HG03095 (cell line): Measurements from ENCODE around the gene MDH2.
"Not testable (repeated sequence)": the region's sequence is repeated elsewhere in the genome, so short reads cannot be mapped to it uniquely, and the experiment has no call there.

Source experiments
- ATAC-seq: cut with Tn5 transposase; IDR thresholded peaks from one replicate; pipeline ENCODE4 v1.9.1; 2021; ENCODE audit warnings: moderate library complexity; ENCODE audit not compliant: unreplicated experiment

Gene MDH2, protein sequence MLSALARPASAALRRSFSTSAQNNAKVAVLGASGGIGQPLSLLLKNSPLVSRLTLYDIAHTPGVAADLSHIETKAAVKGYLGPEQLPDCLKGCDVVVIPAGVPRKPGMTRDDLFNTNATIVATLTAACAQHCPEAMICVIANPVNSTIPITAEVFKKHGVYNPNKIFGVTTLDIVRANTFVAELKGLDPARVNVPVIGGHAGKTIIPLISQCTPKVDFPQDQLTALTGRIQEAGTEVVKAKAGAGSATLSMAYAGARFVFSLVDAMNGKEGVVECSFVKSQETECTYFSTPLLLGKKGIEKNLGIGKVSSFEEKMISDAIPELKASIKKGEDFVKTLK

DNA sequence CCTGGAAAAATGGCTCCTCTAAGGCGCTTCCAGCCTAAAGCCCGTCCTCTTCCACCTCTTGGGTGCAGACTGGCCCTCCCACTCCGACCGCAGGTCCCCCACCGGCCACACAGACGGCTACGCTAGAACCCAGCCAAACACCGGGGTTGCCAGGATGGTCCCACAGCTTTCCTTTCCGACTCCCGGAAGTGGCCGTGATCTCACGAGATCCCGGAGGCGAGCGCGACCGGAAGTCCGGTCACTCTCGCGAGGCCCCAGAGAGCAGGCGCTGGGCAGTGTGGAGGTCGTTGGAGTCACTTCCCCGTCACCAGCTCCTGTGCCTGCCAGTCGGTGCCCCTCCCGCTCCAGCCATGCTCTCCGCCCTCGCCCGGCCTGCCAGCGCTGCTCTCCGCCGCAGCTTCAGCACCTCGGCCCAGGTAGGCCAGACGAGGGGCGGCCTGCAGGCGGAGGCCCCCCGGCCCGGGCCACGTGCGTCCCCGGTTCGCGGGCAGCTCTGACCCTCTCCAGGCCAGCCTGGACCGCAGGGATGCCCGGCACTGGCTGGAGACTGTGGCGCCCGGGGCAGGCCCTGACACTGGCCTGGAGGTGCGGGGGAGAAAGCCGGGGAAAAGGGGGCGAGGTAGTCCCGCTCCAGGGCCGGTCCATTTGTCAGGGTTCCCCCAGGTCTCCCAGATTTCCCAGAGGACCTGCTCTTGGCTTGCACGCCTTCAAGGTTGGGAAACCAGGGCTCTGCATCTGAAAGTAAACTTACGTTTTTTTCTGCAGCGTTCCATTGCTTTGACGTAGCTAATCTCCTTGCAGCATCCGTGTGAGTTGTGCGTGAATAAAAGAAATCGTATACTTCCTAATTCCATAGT is at the start of gene MDH2, which contains the start of gene STYXL1:
MDH2 (plus strand) TSS at position 296 of the 857 bp plus-strand sequence; CDS start at position 351, 55 bp downstream.
STYXL1 (minus strand) TSS at position 190 of the 857 bp plus-strand sequence. CDS start 17,477 bp downstream, outside the sequence.
- ATAC-seq, result peak; percentile 93

- ATAC-seq, result no peak
Observed at GRCh38 chr7:76000566-76000965, 47.3 kb upstream of the MDH2 start.

- ATAC-seq, result no peak
Observed at GRCh38 chr7:76002139-76002538, 45.8 kb upstream of the MDH2 start.

DNA sequence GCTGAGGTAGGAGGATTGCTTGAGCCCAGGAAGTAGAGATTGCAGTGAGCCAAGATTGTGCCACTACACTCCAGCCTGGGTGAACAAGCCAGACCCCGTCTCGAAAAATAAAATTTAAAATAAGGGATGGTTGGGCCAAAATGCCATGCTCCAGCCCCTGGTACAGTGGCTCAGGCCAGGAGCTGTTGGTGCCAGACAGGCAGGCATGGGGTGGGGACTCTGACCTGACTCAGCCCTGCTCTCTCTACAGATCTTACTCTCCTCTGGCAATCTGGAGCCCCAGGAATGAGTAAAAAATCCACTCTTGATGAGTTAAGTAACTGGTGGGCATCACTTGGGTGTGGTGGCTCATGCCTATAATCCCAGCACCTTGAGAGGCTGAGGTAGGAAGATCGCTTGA is 45.1 kb upstream of the MDH2 start:
- ATAC-seq, result no peak

DNA sequence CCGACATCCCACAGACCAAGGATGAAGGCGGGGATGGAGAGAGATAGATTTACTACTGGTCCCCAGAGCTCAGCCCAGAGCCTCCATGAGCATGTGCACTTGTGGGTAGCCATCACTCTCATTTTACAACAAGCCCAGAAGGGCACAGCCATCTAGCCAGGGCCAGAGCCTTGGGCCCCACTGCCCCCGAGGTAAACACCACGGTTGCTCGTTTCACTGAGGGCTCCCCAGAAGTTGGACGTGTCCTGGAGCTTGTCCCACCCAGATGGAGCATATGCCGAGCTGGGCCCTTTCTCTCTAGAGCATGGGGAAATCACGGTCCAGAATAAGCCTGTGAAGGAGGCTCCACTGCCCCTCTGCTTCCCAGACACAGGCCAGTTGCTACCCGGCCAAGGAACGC is 44.6 kb upstream of the MDH2 start:
- no peak for ATAC-seq

DNA sequence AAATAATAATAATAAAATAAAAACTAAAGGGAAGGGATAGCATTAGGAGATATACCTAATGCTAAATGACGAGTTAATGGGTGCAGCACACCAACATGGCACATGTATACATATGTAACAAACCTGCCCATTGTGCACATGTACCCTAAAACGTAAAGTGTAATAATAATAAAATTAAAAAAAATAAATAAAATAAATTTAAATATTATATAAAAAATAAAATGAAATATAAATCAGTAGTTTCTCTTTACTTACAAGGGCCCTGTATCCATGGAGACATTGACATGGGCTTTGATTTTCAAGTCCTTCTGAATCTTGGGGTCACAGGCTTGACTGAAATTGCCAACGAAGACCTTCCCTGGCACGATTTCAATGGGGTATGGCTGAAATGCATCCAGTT is 42.9 kb upstream of the MDH2 start:
- not testable (repeated sequence) for ATAC-seq

GRCh38 chr7:76008156-76008687 is 39.7 kb upstream of the MDH2 start:
- ATAC-seq, result no peak

GRCh38 chr7:76009672-76010600 is 38.0 kb upstream of the MDH2 start:
- ATAC-seq, result no peak

GRCh38 chr7:76011442-76011861 is 36.5 kb upstream of the MDH2 start:
- no peak for ATAC-seq

DNA sequence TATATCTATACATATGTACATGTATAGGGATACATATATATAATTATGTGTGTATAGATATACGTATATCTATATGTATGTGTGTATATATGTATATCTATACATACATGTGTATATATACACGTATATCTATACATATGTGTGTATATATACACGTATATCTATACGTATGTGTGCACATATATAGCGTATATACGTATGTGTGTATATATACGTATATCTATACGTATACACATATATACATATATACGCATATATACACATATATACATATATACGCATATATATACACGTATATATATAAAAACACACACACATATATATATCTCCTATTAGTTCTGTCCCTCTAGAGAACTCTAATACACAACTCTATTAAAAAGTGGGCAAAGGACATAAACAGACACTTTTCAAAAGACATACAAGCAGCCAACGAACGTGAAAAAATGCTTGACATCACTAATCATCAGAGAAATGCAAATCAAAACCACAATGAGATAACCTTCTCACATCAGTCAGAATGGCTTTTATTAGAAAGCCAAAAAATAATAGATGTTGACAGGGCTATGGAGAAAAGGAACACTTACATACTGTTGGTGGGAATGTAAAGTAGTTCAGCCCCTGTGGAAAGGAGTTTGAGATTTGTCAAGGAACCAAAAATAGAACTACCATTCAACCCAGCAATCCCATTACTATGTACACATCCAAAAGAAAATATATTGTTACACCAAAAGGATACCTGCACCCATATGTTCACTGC is 31.5 kb upstream of the MDH2 start:
- ATAC-seq, result no peak

DNA sequence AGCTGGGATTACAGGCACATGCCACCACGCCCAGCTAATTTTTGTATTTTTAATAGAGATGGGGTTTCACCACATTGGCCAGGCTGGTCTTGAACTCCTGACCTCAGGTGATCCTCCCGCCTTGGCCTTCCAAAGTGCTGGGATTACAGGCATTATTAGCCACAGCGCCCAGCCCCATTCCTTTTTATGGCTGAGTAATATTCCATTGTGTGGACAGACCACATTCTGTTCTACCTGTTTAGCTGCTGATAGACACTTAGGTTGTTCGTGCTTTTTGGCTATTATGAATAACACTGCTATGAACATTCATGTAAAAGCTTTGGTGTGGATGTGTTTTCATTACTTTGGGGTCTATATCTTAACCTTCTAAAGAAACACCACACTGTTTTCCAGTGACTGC is 29.4 kb upstream of the MDH2 start:
- not testable (repeated sequence) for ATAC-seq

DNA sequence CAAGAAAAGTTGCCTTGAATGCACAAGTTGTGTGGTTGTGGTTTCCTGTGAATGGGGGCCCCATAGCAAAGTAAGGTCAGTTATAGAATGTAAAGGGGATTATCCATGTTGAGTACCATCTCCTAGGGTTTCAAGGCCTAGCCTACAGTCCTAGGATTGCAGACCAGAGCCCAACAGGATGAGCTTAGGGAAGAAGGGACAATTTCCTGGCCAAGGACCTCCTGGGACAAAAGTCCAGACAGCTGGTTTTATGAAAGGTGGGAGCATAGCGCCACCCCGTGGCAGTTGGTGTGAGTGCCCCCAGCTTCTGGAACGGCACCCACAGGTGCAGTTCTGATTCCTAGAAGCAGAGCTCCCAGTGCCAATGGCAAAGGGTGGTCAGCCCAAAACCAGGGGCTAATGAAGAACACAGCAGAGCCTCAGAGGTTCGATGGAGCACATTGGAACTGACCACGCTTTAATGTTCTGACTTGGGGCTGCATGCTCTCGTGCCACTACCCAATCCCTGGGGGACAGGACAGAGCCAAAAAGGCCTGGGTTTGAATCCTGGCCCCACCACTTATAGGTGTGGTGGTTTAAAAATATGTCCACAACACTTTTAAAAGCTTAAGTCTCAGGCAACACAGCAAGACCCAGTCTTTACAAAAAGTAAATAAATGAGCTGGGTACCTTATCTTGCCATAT is 27.7 kb upstream of the MDH2 start:
- ATAC-seq, result no peak

DNA sequence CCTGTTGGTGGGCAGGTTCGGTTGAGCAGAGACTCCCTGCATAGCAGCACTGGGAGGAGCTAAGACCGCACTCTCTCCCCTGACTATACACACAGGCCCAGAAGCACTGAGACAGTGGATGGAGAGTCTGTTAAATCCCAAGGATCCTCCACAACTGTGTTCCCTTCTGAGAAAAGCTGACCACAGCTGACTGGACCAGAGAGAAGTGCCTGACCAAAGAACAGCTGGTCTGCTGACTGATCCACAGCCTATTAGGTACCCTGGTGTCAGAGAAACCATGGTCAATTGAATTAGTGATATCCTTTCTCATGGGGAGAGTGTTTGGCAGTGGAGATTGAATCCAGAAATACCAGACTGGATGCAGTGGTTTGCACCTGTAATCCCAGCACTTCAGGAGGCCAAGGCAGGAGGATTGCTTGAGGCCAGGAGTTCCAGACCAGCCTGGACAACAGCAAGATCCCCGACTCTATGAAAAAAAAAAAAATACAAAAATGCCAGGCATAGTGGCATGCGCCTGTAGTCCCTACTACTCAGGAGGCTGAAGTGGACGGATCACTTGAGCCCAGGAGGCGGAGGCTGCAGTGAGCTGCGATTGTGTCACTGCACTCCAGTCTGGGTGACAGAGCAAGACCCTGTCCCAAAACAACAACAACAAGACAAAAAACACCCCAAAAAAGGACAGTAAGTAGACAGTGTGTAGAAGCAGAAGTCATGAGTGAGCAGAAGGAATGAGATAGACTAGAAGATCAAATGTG is 25.7 kb upstream of the MDH2 start:
- ATAC-seq, result no peak

DNA sequence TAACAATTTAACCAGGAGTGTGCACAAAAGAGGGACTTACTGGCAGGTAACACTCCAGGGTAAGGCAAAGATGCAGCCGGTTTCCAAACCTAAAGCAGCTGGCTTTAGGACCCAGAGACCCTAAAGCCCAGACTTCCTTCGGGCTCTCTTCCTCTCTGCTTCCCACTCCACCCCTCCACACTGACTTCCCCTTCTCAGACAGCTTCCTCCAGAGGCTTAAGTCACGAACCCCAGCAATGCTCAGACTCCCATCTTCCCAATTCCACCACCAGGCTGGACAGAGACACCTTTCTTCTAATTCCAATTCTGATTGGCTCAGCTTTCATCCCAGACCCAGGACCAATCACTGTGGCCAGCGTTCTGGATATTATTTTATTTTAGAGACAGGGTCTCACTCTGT is 24.9 kb upstream of the MDH2 start:
- ATAC-seq, result no peak

DNA sequence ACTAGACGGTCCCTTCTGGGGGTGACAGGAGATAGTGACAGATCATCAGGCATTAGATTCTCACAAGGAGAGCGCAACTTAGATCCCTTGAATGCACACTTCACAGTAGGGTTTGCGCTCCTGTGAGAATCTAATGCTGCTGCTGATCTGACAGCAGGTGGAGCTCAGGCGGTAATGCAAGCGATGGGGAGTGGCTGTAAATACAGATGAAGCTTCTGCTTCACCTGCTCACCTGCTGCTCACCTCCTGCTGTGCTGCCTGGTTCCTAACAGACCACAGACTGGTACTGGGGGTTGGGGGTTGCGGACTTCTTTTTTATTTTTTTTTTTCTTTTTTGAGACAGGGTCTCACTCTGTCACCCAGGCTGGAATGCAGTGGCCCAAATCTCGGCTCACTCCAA is 18.2 kb upstream of the MDH2 start:
- ATAC-seq, result not testable (repeated sequence)

GRCh38 chr7:76031964-76032363 is 15.9 kb upstream of the MDH2 start:
- ATAC-seq, result no peak

DNA sequence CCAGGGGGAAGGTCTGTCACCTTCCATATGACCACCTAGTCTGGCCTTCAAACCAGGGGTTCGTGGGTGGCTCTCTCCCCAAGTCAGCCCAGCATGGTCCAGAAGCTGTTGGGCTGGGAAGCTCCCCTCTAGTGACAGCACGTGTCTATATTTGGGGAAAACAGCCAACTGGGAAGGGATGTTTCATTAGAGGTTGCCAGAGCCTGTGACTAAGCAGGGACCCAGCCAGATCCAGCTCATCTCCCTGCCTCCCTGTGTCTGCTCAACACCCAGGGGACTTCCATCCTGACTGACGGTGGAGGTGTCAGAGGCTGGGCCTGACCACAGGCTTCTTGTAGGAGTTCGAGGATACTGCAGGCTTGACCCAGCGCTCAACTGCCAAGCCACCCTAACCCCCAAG is 10.6 kb upstream of the MDH2 start:
- ATAC-seq, result no peak

DNA sequence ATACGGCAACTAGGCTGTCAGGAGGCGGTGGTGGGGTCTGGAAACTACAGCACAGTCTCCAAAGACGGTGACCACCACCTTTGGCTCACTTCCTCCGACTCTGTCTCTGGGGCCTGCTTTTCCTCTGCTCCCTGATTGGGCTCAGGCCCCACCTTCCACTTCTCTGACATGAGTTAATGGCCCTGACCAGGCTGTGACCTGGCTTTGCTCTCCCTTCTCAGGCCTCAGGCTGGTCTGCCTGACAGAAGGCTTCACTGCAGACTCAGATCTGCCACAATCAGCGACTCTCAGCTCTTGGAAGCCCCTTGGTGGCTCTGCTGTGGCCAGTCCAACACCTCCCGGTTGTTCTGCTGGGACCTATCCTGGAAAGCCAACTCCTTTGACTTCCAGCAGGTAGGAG is 7.8 kb upstream of the MDH2 start:
- no peak for ATAC-seq
